OCI-LY1 (cell line): ENCODE results near the gene MON1A.
A peak's percentile ranks its signal among the peaks of the same experiment; 100 is the strongest.

ENCODE experiments used
- H2AFZ ChIP-seq: fragments of 200-600 bp; sonication (generic), shearing (Covaris generic); 2 replicates; pipeline ENCODE4 v1.6.0; 2014; ENCODE audit warnings: antibody characterized with exemption, mild to moderate bottlenecking, low read length
- H3F3A ChIP-seq: fragments of 200-600 bp; sonication (generic), shearing (Covaris generic); 2 replicates; pipeline ENCODE4 v1.6.0; 2014; ENCODE audit warnings: mild to moderate bottlenecking, antibody characterized with exemption, low read length, moderate library complexity; ENCODE audit not compliant: insufficient read depth
- H3K27ac ChIP-seq: fragments of 200-600 bp; sonication (generic); 2 replicates; pipeline ENCODE4 v1.5.1; 2014; ENCODE audit warnings: low read length, mixed run types, mild to moderate bottlenecking, low read depth; ENCODE audit not compliant: poor library complexity, severe bottlenecking
- H3K27me3 ChIP-seq: fragments of 200-600 bp; sonication (generic); 2 replicates; pipeline ENCODE4 v1.6.0; 2014; ENCODE audit warnings: antibody characterized with exemption, mild to moderate bottlenecking, low read length, moderate library complexity; ENCODE audit not compliant: insufficient read depth
- H3K36me3 ChIP-seq: fragments of 200-600 bp; sonication (generic); 2 replicates; pipeline ENCODE4 v1.6.1; 2014; ENCODE audit warnings: mild to moderate bottlenecking, antibody characterized with exemption, low read length, moderate library complexity, mixed read lengths; ENCODE audit not compliant: insufficient read depth
- H3K4me1 ChIP-seq: fragments of 200-600 bp; sonication (generic); 2 replicates; pipeline ENCODE4 v1.5.1; 2014; ENCODE audit warnings: mild to moderate bottlenecking, low read length, moderate library complexity; ENCODE audit not compliant: insufficient read depth, severe bottlenecking
- H3K4me2 ChIP-seq: fragments of 200-600 bp; sonication (generic), shearing (Covaris generic); 2 replicates; pipeline ENCODE4 v1.6.1; 2014; ENCODE audit warnings: low read length
- H3K4me3 ChIP-seq: fragments of 200-600 bp; sonication (generic); 2 replicates; pipeline ENCODE4 v1.5.1; 2014; ENCODE audit warnings: low read length, low read depth, mild to moderate bottlenecking, mixed read lengths; ENCODE audit not compliant: poor library complexity, severe bottlenecking
- H3K79me2 ChIP-seq: fragments of 200-600 bp; shearing (Covaris generic); 2 replicates; pipeline ENCODE4 v1.6.1; 2016; ENCODE audit warnings: mixed run types, low read length, mixed read lengths; ENCODE audit not compliant: insufficient read depth
- H3K9ac ChIP-seq: fragments of 200-600 bp; sonication (generic), shearing (Covaris generic); 2 replicates; pipeline ENCODE4 v1.6.1; 2014; ENCODE audit warnings: mild to moderate bottlenecking, low read length, mixed read lengths
- H3K9me2 ChIP-seq: fragments of 200-600 bp; sonication (generic), shearing (Covaris generic); 2 replicates; pipeline ENCODE4 v1.6.1; 2014; ENCODE audit warnings: low read depth, mild to moderate bottlenecking, low read length, mixed read lengths
- H3K9me3 ChIP-seq: fragments of 200-600 bp; shearing (Covaris generic); 2 replicates; pipeline ENCODE4 v1.6.1; 2014; ENCODE audit warnings: low read length, mixed read lengths
- H4K20me1 ChIP-seq: fragments of 200-600 bp; sonication (generic), shearing (Covaris generic); 2 replicates; pipeline ENCODE4 v1.6.0; 2016; ENCODE audit warnings: mild to moderate bottlenecking, low read length; ENCODE audit not compliant: insufficient read depth
- CTCF ChIP-seq: fragments of 200-600 bp; sonication (generic), shearing (Covaris generic); IDR thresholded peaks from 2 replicates; pipeline ENCODE4 v1.5.1; 2017; ENCODE audit warnings: mild to moderate bottlenecking, antibody characterized with exemption, low read length, moderate library complexity, mixed read lengths
- EZH2 ChIP-seq: fragments of 200-600 bp; sonication (generic), shearing (Covaris generic); IDR thresholded peaks from 2 replicates; pipeline ENCODE4 v1.8.0; 2017; ENCODE audit warnings: borderline replicate concordance, mixed run types, mild to moderate bottlenecking, antibody characterized with exemption, low read length, moderate library complexity, mixed read lengths

MON1A gene

DNA sequence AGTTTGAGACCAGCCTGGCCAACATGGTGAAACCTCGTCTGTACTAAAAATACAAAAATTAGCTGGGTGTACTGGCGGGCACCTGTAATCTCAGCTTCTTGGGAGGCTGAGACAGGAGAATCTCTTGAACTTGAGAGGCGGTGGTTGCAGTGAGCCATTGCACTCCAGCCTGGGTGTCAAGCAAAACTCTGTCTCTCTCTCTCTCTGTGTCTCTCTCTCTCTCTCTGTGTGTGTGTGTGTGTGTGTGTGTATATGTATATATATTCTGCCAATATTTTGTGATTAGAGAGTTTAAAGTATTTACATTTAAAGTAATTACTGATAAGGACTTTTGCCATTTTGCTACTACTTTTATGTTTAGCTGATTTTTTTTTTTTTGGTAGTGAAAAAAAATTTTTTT, 26.0 kb upstream of the MON1A start:
- Histone ChIP-seq H3K27me3 (no peaks in the 10 kb centered on the region), H3K79me2 (peaks cover 85% of the 10 kb centered on the region), H3K4me2 (no peak overlapping the region), H3K9ac (no peak overlapping the region), H3K4me1 (peaks cover 33% of the 10 kb centered on the region), H3K9me3 (no peaks in the 10 kb centered on the region), H2AFZ (no peak overlapping the region), H3K36me3 (peaks cover 15% of the 10 kb centered on the region), H4K20me1 (no peaks in the 10 kb centered on the region), H3K4me3 (no peak overlapping the region), H3K27ac (no peak overlapping the region), H3K9me2 (no peaks in the 10 kb centered on the region), H3F3A (no peaks in the 10 kb centered on the region)
- TF ChIP-seq EZH2 (no peak), CTCF (no peak)

DNA sequence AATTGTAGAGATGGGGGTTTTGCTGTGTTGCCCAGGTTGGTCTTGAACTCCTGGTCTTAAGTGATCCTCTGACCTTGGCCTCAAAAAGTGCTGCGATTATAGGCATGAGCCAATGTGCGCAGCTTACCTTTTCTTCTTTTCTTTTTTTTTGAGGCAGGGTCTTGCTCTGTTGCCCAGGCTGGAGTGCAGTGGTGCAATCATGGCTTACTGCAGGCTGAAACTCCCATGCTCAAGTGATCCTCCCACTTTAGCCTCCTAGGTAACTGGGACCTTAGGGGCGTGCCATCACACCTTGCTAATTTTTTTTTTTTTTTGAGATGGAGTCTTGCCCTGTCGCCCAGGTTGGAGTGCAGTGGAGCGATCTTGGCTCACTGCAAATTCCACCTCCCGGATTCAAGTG, 23.3 kb upstream of the MON1A start:
- no peak for TF ChIP-seq EZH2
- no peak for TF ChIP-seq CTCF
- Histone ChIP-seq H3K4me2 (no peak overlapping the region), H3K9me2 (no peaks in the 10 kb centered on the region), H3K27me3 (no peaks in the 10 kb centered on the region), H3F3A (no peaks in the 10 kb centered on the region), H3K9me3 (no peaks in the 10 kb centered on the region), H3K9ac (no peak overlapping the region), H3K4me1 (peaks cover 19% of the 10 kb centered on the region), H4K20me1 (no peaks in the 10 kb centered on the region), H3K36me3 (peaks cover 15% of the 10 kb centered on the region), H3K27ac (no peak overlapping the region), H3K4me3 (no peak overlapping the region), H3K79me2 (peaks cover 92% of the 10 kb centered on the region), H2AFZ (no peak overlapping the region)

DNA sequence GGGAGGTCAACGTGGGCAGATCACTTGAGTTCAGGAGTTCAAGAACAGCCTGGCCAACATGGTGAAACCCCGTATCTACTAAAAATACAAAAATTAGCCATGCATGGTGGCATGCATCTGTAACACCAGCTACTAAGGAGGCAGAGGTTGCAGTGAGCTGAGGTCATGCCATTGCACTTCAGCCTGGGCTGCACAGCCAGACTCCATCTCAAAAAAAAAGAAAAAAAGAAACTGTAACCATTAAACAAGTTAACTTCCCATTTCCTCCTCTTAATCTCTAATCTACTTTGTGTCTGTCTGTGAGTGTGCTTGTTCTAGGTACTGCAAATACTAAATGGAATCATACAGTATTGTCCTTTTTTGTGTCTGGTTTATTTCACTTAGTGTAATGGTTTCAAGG, 13.0 kb upstream of the MON1A start:
- H3K9me2 ChIP-seq, result no peaks in the 10 kb centered on the region
- no peaks in the 10 kb centered on the region for H4K20me1 ChIP-seq
- peak overlapping the region; percentile 77 for H3K27ac ChIP-seq
- H2AFZ ChIP-seq, result no peak overlapping the region
- no peaks in the 10 kb centered on the region for H3K9me3 ChIP-seq
- H3K36me3 ChIP-seq, result peaks cover 33% of the 10 kb centered on the region
- H3K27me3 ChIP-seq, result no peaks in the 10 kb centered on the region
- peak overlapping the region; percentile 17 for H3K4me3 ChIP-seq
- peak overlapping the region; percentile 38 for H3K4me2 ChIP-seq
- H3K4me1 ChIP-seq, result peaks cover 45% of the 10 kb centered on the region
- H3F3A ChIP-seq, result no peaks in the 10 kb centered on the region
- peaks cover 61% of the 10 kb centered on the region for H3K79me2 ChIP-seq
- no peak overlapping the region for H3K9ac ChIP-seq
- TF ChIP-seq CTCF (no peak), EZH2 (no peak)
